HEK293T (cell line): ENCODE data around the gene ZNF536.

Source experiments
- BHLHE40 ChIP-seq: fragments of 450-650 bp; IDR thresholded peaks from 2 replicates; pipeline ENCODE4 v1.6.1; 2016; ENCODE audit warnings: mild to moderate bottlenecking, moderate library complexity, borderline replicate concordance
- FOXA1 ChIP-seq: fragments of 450-650 bp; IDR thresholded peaks from 2 replicates; pipeline ENCODE4 v1.6.1; 2016; ENCODE audit warnings: mild to moderate bottlenecking
- FOXK2 ChIP-seq: fragments of 450-650 bp; IDR thresholded peaks from 2 replicates; pipeline ENCODE4 v1.6.1; 2016; ENCODE audit warnings: mild to moderate bottlenecking
- FOXM1 ChIP-seq: fragments of 450-650 bp; IDR thresholded peaks from 2 replicates; pipeline ENCODE4 v1.6.1; 2017; ENCODE audit warnings: mild to moderate bottlenecking, borderline replicate concordance
- NFRKB ChIP-seq: fragments of 450-650 bp; IDR thresholded peaks from 2 replicates; pipeline ENCODE4 v1.6.1; 2016; ENCODE audit warnings: mild to moderate bottlenecking, moderate library complexity
- SP1 ChIP-seq: fragments of 450-650 bp; IDR thresholded peaks from 2 replicates; pipeline ENCODE4 v1.6.1; 2017
- SUZ12 ChIP-seq: fragments of 450-650 bp; IDR thresholded peaks from 2 replicates; pipeline ENCODE4 v1.6.1; 2016; ENCODE audit warnings: mild to moderate bottlenecking
- TARDBP ChIP-seq: fragments of 450-650 bp; IDR thresholded peaks from 2 replicates; pipeline ENCODE4 v1.6.1; 2016
- TF ChIP-seq, protein P1 (sequence below): fragments of 450-650 bp; IDR thresholded peaks from 2 replicates; pipeline ENCODE4 v1.6.1; 2016

DNA sequence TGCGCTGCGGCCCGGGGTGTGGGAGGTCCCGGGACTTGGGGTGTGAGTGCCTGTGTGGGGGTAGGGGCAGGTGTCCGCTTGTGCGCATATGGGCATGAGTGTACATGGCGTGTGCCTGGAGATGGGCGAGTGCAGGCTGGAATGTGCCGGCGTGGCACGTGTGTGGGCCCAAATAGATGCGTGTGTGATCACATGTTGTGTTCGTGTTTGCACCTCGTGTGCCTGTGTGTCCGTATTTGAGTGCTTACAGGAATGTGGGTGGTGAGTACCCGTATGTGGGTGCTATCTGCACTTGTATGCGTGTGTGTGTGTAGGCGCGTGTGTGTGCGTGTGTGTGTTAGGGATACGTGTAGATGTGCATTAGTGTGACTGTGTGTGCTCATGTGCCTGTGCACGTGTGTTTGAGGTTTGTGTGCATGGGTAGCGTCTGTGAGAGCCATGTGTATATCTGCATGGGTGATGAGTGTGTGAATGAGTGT is 3.4 kb downstream of the ZNF536 start:
- TF ChIP-seq NFRKB (no peak), SUZ12 (no peak), BHLHE40 (no peak), FOXK2 (no peak), SP1 (no peak), FOXA1 (no peak), FOXM1 (no peak), TARDBP (no peak)
- TF ChIP-seq, protein P1, sequence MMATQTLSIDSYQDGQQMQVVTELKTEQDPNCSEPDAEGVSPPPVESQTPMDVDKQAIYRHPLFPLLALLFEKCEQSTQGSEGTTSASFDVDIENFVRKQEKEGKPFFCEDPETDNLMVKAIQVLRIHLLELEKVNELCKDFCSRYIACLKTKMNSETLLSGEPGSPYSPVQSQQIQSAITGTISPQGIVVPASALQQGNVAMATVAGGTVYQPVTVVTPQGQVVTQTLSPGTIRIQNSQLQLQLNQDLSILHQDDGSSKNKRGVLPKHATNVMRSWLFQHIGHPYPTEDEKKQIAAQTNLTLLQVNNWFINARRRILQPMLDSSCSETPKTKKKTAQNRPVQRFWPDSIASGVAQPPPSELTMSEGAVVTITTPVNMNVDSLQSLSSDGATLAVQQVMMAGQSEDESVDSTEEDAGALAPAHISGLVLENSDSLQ = no peak
